HG03558 (cell line): ENCODE measurements around the gene PRM2.

Experiments
- ATAC-seq: cut with Tn5 transposase; IDR thresholded peaks from one replicate; pipeline ENCODE4 v1.9.1; 2021; ENCODE audit warnings: moderate number of reproducible peaks; ENCODE audit not compliant: unreplicated experiment; ENCODE audit errors: extremely low read depth

Gene PRM2

GRCh38 chr16:11251525-11252481 is 24.5 kb downstream of the PRM2 start:
- no peak for ATAC-seq

GRCh38 chr16:11250786-11251524 is 25.3 kb downstream of the PRM2 start:
- no peak for ATAC-seq

GRCh38 chr16:11250091-11250785 is 26.0 kb downstream of the PRM2 start:
- no peak for ATAC-seq

- no peak for ATAC-seq
Observed at GRCh38 chr16:11249233-11250061, 26.8 kb downstream of the PRM2 start.

GRCh38 chr16:11248133-11248532 is 28.1 kb downstream of the PRM2 start:
- no peak for ATAC-seq

- no peak for ATAC-seq
Observed at GRCh38 chr16:11245988-11246387, 30.3 kb downstream of the PRM2 start.

- no peak for ATAC-seq
Observed at GRCh38 chr16:11245222-11245737, 31.0 kb downstream of the PRM2 start.

- no peak for ATAC-seq
Observed at GRCh38 chr16:11242658-11243057, 33.6 kb downstream of the PRM2 start.

- no peak for ATAC-seq
Observed at GRCh38 chr16:11241480-11242204, 34.6 kb downstream of the PRM2 start.

GRCh38 chr16:11240636-11241473 is 35.4 kb downstream of the PRM2 start:
- no peak for ATAC-seq

- ATAC-seq: no peak
Observed at GRCh38 chr16:11239644-11240632, 36.3 kb downstream of the PRM2 start.

GRCh38 chr16:11238272-11239202 is 37.7 kb downstream of the PRM2 start:
- ATAC-seq: no peak

- ATAC-seq: no peak
Observed at GRCh38 chr16:11236461-11237254, 39.6 kb downstream of the PRM2 start.

GRCh38 chr16:11235703-11235991 is 40.6 kb downstream of the PRM2 start:
- ATAC-seq: no peak
